GM06990 (cell line): ENCODE measurements around the gene IER3.
"Not testable (repeated sequence)": the region's sequence is repeated elsewhere in the genome, so short reads cannot be mapped to it uniquely, and the experiment has no call there.

Experiments used
- DNase-seq: peaks from one replicate; pipeline ENCODE4 v3.0.0-alpha.2; 2011; ENCODE audit not compliant: insufficient read length; ENCODE audit errors: extremely low read depth
- H3K27me3 ChIP-seq: replicated peaks from 2 replicates; pipeline ENCODE4 v1.6.0; 2011; ENCODE audit warnings: low read length; ENCODE audit not compliant: control insufficient read depth, insufficient read depth
- H3K36me3 ChIP-seq: 2 replicates; pipeline ENCODE4 v1.5.1; 2011; ENCODE audit warnings: low read length; ENCODE audit not compliant: control insufficient read depth, insufficient read depth
- H3K4me3 ChIP-seq: replicated peaks from 2 replicates; pipeline ENCODE4 v1.5.1; 2011; ENCODE audit warnings: low read depth, mild to moderate bottlenecking, control low read depth, low read length
- TF ChIP-seq, protein P1 (sequence below): IDR thresholded peaks from 2 replicates; pipeline ENCODE4 v1.5.1; 2011; ENCODE audit warnings: low read length, control low read depth, mild to moderate bottlenecking, inconsistent platforms; ENCODE audit not compliant: insufficient read depth, poor library complexity, severe bottlenecking

Gene IER3

DNA sequence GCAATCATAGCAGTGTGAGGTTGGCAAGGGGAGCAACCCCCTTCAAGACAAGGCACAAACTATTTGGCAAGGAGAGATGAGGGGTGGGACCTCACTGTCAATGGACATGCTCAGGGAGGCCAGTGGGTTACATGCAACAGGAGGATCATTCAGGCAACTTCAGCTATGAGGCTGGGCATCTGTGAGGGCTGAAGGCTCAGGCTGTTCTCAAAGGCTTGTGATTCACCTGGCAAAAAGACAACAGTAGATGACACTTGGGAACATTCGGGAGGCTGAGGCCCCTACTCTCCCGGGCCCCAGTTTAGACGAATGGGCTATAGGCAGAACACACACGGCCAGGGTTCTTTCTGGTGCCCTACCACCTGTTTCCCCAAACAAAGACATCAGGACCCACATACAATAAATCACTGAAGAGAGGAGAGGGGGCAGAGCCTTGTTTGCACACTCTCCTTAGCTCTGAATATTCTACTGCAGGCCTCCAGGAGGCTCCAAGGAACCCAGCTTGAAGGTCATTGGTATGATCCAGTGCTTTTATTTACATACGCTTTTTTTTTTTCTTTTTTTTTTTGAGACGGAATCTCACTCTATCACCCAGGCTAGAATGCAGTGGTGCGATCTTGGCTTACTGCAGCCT, 16.3 kb downstream of the IER3 start:
- Histone ChIP-seq H3K36me3 (peaks cover 36% of the 10 kb centered on the region), H3K4me3 (no peak overlapping the region), H3K27me3 (no peaks in the 10 kb centered on the region)
- TF ChIP-seq, protein P1, sequence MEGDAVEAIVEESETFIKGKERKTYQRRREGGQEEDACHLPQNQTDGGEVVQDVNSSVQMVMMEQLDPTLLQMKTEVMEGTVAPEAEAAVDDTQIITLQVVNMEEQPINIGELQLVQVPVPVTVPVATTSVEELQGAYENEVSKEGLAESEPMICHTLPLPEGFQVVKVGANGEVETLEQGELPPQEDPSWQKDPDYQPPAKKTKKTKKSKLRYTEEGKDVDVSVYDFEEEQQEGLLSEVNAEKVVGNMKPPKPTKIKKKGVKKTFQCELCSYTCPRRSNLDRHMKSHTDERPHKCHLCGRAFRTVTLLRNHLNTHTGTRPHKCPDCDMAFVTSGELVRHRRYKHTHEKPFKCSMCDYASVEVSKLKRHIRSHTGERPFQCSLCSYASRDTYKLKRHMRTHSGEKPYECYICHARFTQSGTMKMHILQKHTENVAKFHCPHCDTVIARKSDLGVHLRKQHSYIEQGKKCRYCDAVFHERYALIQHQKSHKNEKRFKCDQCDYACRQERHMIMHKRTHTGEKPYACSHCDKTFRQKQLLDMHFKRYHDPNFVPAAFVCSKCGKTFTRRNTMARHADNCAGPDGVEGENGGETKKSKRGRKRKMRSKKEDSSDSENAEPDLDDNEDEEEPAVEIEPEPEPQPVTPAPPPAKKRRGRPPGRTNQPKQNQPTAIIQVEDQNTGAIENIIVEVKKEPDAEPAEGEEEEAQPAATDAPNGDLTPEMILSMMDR, result no peak
- DNase-seq, result no peak

DNA sequence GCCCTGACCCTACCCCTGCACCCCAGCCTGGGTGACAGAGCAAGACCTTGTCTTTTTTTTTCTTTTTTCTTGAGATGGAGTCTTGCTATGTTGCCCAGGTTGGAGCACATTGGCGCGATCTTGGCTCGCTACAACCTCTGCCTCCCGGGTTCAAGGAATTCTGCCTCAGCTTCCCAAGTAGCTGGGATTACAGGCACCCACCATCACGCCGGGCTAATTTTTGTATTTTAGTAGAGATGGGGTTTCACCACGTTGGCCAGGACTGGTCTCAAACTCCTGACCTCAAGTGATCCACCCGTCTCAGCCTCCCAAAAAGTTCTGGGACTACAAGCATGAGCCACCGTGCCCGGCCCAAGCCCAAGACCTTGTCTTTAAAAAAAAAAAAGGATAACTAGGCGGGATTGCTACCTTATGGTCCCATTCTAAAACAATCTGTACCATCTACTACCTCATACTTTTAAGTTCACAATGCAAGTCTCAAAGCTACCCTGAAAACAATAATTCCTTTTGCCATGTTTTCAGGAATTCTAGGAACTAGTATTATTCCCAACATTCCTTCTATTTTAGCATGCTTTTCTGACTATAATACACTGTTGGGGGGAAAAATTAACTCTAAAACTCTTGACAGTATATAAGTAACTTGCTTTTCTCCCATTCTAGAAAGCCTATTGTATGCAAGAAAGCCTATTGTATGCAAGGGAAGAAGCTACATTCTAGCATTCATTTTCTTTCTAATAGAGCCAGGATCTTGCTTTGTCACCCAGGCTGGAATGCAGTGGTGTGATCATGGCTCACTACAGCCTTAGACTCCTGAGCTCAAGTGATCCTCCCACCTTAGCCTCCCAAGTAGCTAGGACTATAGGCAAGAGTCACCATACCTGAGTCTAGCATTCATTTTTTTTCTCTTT, 17.6 kb downstream of the IER3 start:
- H3K27me3 ChIP-seq, result no peaks in the 10 kb centered on the region
- TF ChIP-seq, protein P1, result no peak
- H3K36me3 ChIP-seq, result peaks cover 40% of the 10 kb centered on the region
- H3K4me3 ChIP-seq, result no peak overlapping the region
- no peak for DNase-seq

DNA sequence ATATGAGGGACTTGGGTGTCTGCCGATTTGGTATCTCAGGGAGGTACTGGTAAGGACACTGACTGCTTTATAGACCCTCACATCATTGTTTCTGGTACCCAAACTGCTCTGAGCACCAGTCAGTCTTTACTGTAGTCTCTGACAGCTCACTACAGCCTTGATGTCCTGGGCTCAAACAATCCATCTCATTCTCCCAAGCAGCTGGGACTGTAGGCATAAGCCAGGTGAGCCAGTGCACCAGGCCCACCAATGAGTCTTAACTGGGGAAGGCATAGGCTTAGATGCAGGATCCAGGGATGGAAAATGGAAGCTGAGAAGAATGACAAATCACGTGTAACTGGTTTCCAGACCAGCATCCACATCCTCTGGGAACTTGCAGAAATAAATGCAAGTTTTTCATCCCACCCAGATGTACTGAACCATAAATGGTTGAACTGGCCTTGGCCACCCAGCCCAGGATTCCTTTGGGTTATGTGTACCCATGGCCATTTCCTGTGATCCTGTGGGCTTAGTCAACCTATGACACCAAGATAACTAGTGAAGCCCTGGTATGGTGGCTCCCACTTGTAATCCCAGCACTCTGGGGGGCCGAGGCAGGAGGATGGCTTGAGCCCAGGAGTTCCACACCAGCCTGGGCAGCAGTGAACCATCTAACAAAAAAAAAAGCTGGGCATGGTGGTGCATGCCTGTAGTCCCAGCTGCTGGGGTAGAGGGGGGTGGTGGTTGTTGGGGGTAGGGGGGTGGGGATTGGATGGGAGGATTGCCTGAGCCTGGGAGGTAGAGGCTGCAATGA, 18.4 kb downstream of the IER3 start:
- no peak for DNase-seq
- TF ChIP-seq, protein P1, result no peak
- Histone ChIP-seq H3K4me3 (no peak overlapping the region), H3K27me3 (no peaks in the 10 kb centered on the region), H3K36me3 (peaks cover 43% of the 10 kb centered on the region)

DNA sequence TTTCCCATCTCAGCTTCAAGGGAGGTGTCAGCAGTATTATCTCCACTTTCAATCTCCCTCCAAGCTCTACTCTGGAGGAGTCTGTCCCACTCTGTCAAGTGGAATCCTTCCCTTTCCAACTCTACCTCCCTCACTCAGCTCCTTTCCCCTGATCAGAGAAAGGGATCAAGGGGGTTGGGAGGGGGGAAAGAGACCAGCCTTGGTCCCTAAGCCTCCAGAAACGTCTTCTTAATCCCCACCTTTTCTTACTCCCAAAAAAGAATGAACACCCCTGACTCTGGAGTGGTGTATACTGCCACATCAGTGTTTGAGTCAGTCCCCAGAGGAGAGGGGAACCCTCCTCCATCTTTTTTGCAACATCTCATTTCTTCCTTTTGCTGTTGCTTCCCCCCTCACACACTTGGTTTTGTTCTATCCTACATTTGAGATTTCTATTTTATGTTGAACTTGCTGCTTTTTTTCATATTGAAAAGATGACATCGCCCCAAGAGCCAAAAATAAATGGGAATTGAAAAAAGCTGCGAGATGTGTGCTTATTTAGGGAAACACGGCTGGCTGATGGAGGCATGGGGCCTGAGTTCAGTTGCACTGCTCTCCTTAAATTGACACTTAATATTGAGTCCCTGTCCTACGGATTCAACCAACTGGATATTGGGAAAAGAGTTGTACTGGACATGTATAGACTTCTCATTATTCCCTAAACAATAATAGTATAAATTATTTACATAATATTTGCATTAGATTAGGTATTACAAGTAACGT, 19.3 kb downstream of the IER3 start:
- TF ChIP-seq, protein P1, result no peak
- Histone ChIP-seq H3K4me3 (no peak overlapping the region; the same call in 1 of the 2 replicates), H3K27me3 (no peaks in the 10 kb centered on the region), H3K36me3 (peaks cover 43% of the 10 kb centered on the region)
- DNase-seq, result no peak

DNA sequence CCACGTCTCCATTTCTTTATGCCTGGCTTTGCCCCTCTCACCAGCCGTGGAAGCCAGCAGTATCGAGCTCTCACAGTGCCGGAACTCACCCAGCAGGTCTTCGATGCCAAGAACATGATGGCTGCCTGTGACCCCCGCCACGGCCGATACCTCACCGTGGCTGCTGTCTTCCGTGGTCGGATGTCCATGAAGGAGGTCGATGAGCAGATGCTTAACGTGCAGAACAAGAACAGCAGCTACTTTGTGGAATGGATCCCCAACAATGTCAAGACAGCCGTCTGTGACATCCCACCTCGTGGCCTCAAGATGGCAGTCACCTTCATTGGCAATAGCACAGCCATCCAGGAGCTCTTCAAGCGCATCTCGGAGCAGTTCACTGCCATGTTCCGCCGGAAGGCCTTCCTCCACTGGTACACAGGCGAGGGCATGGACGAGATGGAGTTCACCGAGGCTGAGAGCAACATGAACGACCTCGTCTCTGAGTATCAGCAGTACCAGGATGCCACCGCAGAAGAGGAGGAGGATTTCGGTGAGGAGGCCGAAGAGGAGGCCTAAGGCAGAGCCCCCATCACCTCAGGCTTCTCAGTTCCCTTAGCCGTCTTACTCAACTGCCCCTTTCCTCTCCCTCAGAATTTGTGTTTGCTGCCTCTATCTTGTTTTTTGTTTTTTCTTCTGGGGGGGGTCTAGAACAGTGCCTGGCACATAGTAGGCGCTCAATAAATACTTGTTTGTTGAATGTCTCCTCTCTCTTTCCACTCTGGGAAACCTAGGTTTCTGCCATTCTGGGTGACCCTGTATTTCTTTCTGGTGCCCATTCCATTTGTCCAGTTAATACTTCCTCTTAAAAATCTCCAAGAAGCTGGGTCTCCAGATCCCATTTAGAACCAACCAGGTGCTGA, 20.3 kb downstream of the IER3 start:
- H3K27me3 ChIP-seq, DNase-seq: not testable (repeated sequence)
- Histone ChIP-seq H3K4me3 (0 out of 2 replicates have a peak overlapping the region, but pooled peaks have one; percentile 10), H3K36me3 (peaks cover 37% of the 10 kb centered on the region)

DNA sequence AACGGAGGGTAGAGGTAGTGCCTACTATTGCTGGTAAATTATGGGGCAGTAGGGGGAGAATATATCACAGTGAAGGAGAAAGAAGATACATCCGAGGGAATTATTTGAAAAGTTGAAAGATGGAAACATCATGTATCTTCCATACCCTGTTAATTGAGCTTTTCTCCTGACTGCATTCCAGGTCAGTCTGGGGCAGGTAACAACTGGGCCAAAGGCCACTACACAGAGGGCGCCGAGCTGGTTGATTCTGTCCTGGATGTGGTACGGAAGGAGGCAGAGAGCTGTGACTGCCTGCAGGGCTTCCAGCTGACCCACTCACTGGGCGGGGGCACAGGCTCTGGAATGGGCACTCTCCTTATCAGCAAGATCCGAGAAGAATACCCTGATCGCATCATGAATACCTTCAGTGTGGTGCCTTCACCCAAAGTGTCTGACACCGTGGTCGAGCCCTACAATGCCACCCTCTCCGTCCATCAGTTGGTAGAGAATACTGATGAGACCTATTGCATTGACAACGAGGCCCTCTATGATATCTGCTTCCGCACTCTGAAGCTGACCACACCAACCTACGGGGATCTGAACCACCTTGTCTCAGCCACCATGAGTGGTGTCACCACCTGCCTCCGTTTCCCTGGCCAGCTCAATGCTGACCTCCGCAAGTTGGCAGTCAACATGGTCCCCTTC, 21.0 kb downstream of the IER3 start:
- Histone ChIP-seq H3K36me3 (peaks cover 37% of the 10 kb centered on the region), H3K4me3 (peak overlapping the region; percentile 98)
- DNase-seq, H3K27me3 ChIP-seq: not testable (repeated sequence)
